Erythroblast (primary cell): ENCODE results near the gene SPATA46.

ENCODE experiments used
- GATA1 ChIP-seq: IDR thresholded peaks from 2 replicates; pipeline ENCODE4 v1.6.1; 2011; ENCODE audit warnings: low read depth, mild to moderate bottlenecking, control low read depth, low read length, moderate library complexity
- POLR2A ChIP-seq: IDR thresholded peaks from 2 replicates; pipeline ENCODE4 v1.6.1; 2011; ENCODE audit warnings: mild to moderate bottlenecking, low read length

DNA sequence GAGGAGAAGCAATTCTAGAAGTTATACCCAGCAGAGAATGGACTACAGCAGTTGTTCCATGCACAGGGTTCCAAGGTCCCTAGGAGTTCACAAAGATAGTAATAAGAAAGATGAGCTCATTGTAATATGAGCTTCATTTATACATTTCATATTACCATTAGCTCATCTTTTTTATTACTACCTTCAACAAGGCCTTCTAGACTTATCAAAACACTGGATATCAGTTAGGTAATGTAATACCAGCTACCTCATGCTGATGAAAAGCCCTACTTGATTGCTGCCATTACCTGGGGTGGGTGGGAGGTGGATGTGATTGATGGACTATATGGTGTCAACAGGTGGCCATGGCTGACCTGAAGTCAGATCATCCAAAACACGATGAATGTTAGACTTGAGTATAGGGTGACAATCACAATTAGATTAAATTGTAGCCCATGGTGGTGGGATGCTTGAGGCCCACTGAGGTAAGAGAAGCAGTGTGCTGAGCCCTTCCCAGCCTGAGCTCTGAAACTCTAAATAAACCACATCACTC is 34.1 kb downstream of the SPATA46 start:
- TF ChIP-seq POLR2A (no peak), GATA1 (no peak)
